ENCODE measurements around the gene COX14.
"Not testable (repeated sequence)": the region's sequence is repeated elsewhere in the genome, so short reads cannot be mapped to it uniquely, and the experiment has no call there.

COX14 gene

GRCh38 chr12:50081096-50081808 lies 30.8 kb upstream of the COX14 start:
- Histone ChIP-seq H3K79me2 (ENCODE audit: insufficient read depth, low read length) (peaks cover 17% of the 10 kb centered on the region), H3K27me3 (ENCODE audit: insufficient read depth, low read length, poor library complexity, severe bottlenecking) (no peaks in the 10 kb centered on the region), H3K9me3 (ENCODE audit: insufficient read depth, low read depth, low read length) (no peaks in the 10 kb centered on the region), H3K4me2 (ENCODE audit: low read depth, low read length, poor library complexity, severe bottlenecking) (no peak overlapping the region), H2AFZ (ENCODE audit: low read length) (no peak overlapping the region), H3K9me2 (replicated peaks; ENCODE audit: low read depth, low read length) (no peaks in the 10 kb centered on the region), H3K36me3 (ENCODE audit: insufficient read depth, low read length) (no peaks in the 10 kb centered on the region), H3K9ac (ENCODE audit: low read depth, low read length, poor library complexity, severe bottlenecking) (no peak overlapping the region), H3K4me3 (ENCODE audit: low read length, poor library complexity, severe bottlenecking) (no peak overlapping the region), H4K20me1 (ENCODE audit: insufficient read depth, low read length, poor library complexity, severe bottlenecking) (peaks cover 7% of the 10 kb centered on the region), H3F3A (ENCODE audit: low read depth) (peaks cover 7% of the 10 kb centered on the region), H3K4me1 (ENCODE audit: insufficient read depth, low read length, poor library complexity, severe bottlenecking) (peaks cover 7% of the 10 kb centered on the region)
- TF ChIP-seq CTCF (conservative IDR thresholded peaks at IDR 0.05; ENCODE audit: low read length): no peak
- no peak for TF ChIP-seq EZH2phosphoT487 (IDR thresholded peaks at IDR 0.05; ENCODE audit: borderline replicate concordance)

- H3K9ac ChIP-seq (ENCODE audit: low read depth, low read length, poor library complexity, severe bottlenecking): no peak overlapping the region
Measured at GRCh38 chr12:50082644-50083043, 29.4 kb upstream of the COX14 start.

GRCh38 chr12:50083301-50083700 lies 28.7 kb upstream of the COX14 start:
- H2AFZ ChIP-seq (ENCODE audit: low read length): no peak overlapping the region
- peaks cover 24% of the 10 kb centered on the region for H3K4me1 ChIP-seq (ENCODE audit: insufficient read depth, low read length, poor library complexity, severe bottlenecking)
- peaks cover 16% of the 10 kb centered on the region for H4K20me1 ChIP-seq (ENCODE audit: insufficient read depth, low read length, poor library complexity, severe bottlenecking)
- H3F3A ChIP-seq (ENCODE audit: low read depth): peaks cover 19% of the 10 kb centered on the region
- no peaks in the 10 kb centered on the region for H3K9me2 ChIP-seq (replicated peaks; ENCODE audit: low read depth, low read length)
- H3K4me3 ChIP-seq (ENCODE audit: low read length, poor library complexity, severe bottlenecking): no peak overlapping the region
- no peak overlapping the region for H3K9ac ChIP-seq (ENCODE audit: low read depth, low read length, poor library complexity, severe bottlenecking)
- TF ChIP-seq EZH2phosphoT487 (IDR thresholded peaks at IDR 0.05; ENCODE audit: borderline replicate concordance) (no peak), CTCF (conservative IDR thresholded peaks at IDR 0.05; ENCODE audit: low read length) (no peak)
- H3K9me3 ChIP-seq (ENCODE audit: insufficient read depth, low read depth, low read length): no peaks in the 10 kb centered on the region
- peaks cover 6% of the 10 kb centered on the region; the same call in 1 of the 2 replicates for H3K36me3 ChIP-seq (ENCODE audit: insufficient read depth, low read length)
- peaks cover 27% of the 10 kb centered on the region for H3K79me2 ChIP-seq (ENCODE audit: insufficient read depth, low read length)
- H3K4me2 ChIP-seq (ENCODE audit: low read depth, low read length, poor library complexity, severe bottlenecking): no peak overlapping the region
- H3K27me3 ChIP-seq (ENCODE audit: insufficient read depth, low read length, poor library complexity, severe bottlenecking): no peaks in the 10 kb centered on the region

More at GRCh38 chr12:50082644-50083043, 29.4 kb upstream of the COX14 start:
- Histone ChIP-seq H3K4me3 (ENCODE audit: low read length, poor library complexity, severe bottlenecking) (no peak overlapping the region), H3F3A (ENCODE audit: low read depth) (peaks cover 17% of the 10 kb centered on the region), H3K79me2 (ENCODE audit: insufficient read depth, low read length) (peaks cover 27% of the 10 kb centered on the region), H3K9me2 (replicated peaks; ENCODE audit: low read depth, low read length) (no peaks in the 10 kb centered on the region), H3K4me1 (ENCODE audit: insufficient read depth, low read length, poor library complexity, severe bottlenecking) (peaks cover 19% of the 10 kb centered on the region), H3K9me3 (ENCODE audit: insufficient read depth, low read depth, low read length) (no peaks in the 10 kb centered on the region), H3K36me3 (ENCODE audit: insufficient read depth, low read length) (peaks cover 6% of the 10 kb centered on the region; the same call in 1 of the 2 replicates), H2AFZ (ENCODE audit: low read length) (no peak overlapping the region), H3K27me3 (ENCODE audit: insufficient read depth, low read length, poor library complexity, severe bottlenecking) (no peaks in the 10 kb centered on the region), H3K4me2 (ENCODE audit: low read depth, low read length, poor library complexity, severe bottlenecking) (no peak overlapping the region), H4K20me1 (ENCODE audit: insufficient read depth, low read length, poor library complexity, severe bottlenecking) (peaks cover 15% of the 10 kb centered on the region)
- TF ChIP-seq CTCF (conservative IDR thresholded peaks at IDR 0.05; ENCODE audit: low read length): no peak
- no peak for TF ChIP-seq EZH2phosphoT487 (IDR thresholded peaks at IDR 0.05; ENCODE audit: borderline replicate concordance)

- Histone ChIP-seq H3K4me2 (ENCODE audit: low read depth, low read length, poor library complexity, severe bottlenecking) (peak overlapping the region; percentile 62), H3K4me1 (ENCODE audit: insufficient read depth, low read length, poor library complexity, severe bottlenecking) (peaks cover 24% of the 10 kb centered on the region), H3K36me3 (ENCODE audit: insufficient read depth, low read length) (peaks cover 13% of the 10 kb centered on the region; the same call in 1 of the 2 replicates), H3K4me3 (ENCODE audit: low read length, poor library complexity, severe bottlenecking) (peak overlapping the region; percentile 76), H3K9ac (ENCODE audit: low read depth, low read length, poor library complexity, severe bottlenecking) (peak overlapping the region; percentile 72), H3K79me2 (ENCODE audit: insufficient read depth, low read length) (peaks cover 30% of the 10 kb centered on the region), H4K20me1 (ENCODE audit: insufficient read depth, low read length, poor library complexity, severe bottlenecking) (peaks cover 23% of the 10 kb centered on the region), H3F3A (ENCODE audit: low read depth) (peaks cover 19% of the 10 kb centered on the region), H2AFZ (ENCODE audit: low read length) (peak overlapping the region; percentile 87)
- H3K9me2 ChIP-seq (replicated peaks; ENCODE audit: low read depth, low read length); H3K27me3 ChIP-seq (ENCODE audit: insufficient read depth, low read length, poor library complexity, severe bottlenecking); H3K9me3 ChIP-seq (ENCODE audit: insufficient read depth, low read depth, low read length): not testable (repeated sequence)
Measured at GRCh38 chr12:50084409-50084774, 27.6 kb upstream of the COX14 start.
